Psoas muscle (tissue), 8 donors: ENCODE measurements around the gene TMEM182. TPM values are rescaled to one million over a fixed set of nuclear protein-coding genes. Genes with fewer than 3 reads are reported as not detected.

ENCODE experiments used
- ATAC-seq, 4 donors: fragments of 200-7000 bp; cut with Tn5 transposase; one replicate each; pipeline ENCODE4 v1.9.1; 2020; ENCODE audit warnings: moderate library complexity in 3 of 4, mild to moderate bottlenecking in 2 of 4
- DNase-seq, 2 donors: peaks; one replicate each; pipeline ENCODE4 v3.0.0-alpha.2; 2020
- H3K27ac ChIP-seq: fragments of 200-600 bp; one replicate; pipeline ENCODE4 v1.8.0; 2022
- H3K27me3 ChIP-seq, 3 donors: fragments of 200-600 bp in 1 of 3; one replicate each; pipeline versions ENCODE4 v1.6.1 to v1.8.0; 2013 to 2022; ENCODE audit warnings: low read length in 2 of 3, mild to moderate bottlenecking in 2 of 3, moderate library complexity in 1 of 3; ENCODE audit not compliant: insufficient read depth in 3 of 3
- H3K36me3 ChIP-seq, 2 donors: fragments of 200-600 bp in 1 of 2; one replicate each; pipeline versions ENCODE4 v1.6.1 to v1.8.0; 2013 to 2022; ENCODE audit warnings: low read depth in 1 of 2, mild to moderate bottlenecking in 1 of 2, moderate library complexity in 1 of 2; ENCODE audit not compliant: insufficient read depth in 1 of 2
- H3K4me1 ChIP-seq: fragments of 200-600 bp; one replicate; pipeline ENCODE4 v1.8.0; 2022
- H3K4me3 ChIP-seq: fragments of 200-600 bp; one replicate; pipeline ENCODE4 v1.8.0; 2022; ENCODE audit warnings: mild to moderate bottlenecking
- H3K9me3 ChIP-seq: fragments of 200-600 bp; one replicate; pipeline ENCODE4 v1.8.0; 2022
- CTCF ChIP-seq: fragments of 200-600 bp; IDR thresholded peaks from one replicate; pipeline ENCODE4 v1.8.0; 2022; ENCODE audit warnings: antibody characterized with exemption
- WGBS, 3 donors: extraction: QIAGEN DNeasy Blood & Tissue Kit; methylation state at CpG; one replicate each; pipeline versions ENCODE4 v1.1.6 to v1.1.7; 2013; 5-methylcytosine and 5-hydroxymethylcytosine counted together
- intact Hi-C, 2 donors: fragments of 100-400 bp; cut with DNase I; formaldehyde crosslinking; loops; one replicate each; pipeline versions ENCODE4 v1.11.0 to v1.14.2; 2022
- polyA plus RNA-seq, 3 donors: library from polyadenylated mRNA; stranded (reverse); fragments of 200-250 nt; gene quantifications; one replicate each; pipeline ENCODE4 v1.2.3, GENCODE V29; 2013
- total RNA-seq, 4 donors: library from RNA; stranded (reverse); fragmentation: NEBNext Ultra II Directional in 2 of 4; extraction: Animal tissue kit (Norgen Biotek cat#: 25700) in 2 of 4; gene quantifications; one replicate each; pipeline versions ENCODE4 v1.2.1 to v1.2.4, GENCODE V29; 2021 to 2023
- donor health status: healthy with polysubstance abuse.
- donor health status: DM: no; HTN: no; CAD: no; lungs with moderate emphysema.
- donor health status: Bipolar disorder and iron deficiency.
- donor health status: healthy.
- donor health status: DM: yes; HTN: yes; CAD: no.
- donor health status: DM: no; HTN: no; CAD: no.
- donor health status: DM: no; HTN: no; CAD: no.
- donor health status: DM: yes; HTN: yes; CAD: no.

TMEM182 gene
- total and polyA plus RNA-seq, 7 donors, result 3.3 to 100 (median 25.8) TPM

- peak overlapping the region; percentile 44 for H3K27ac ChIP-seq
- ATAC-seq (no peak), DNase-seq (no peak)
- H3K4me3 ChIP-seq, result no peak overlapping the region
- H3K9me3 ChIP-seq, result no peaks in the 10 kb centered on the region
- H3K4me1 ChIP-seq, result peaks cover 47% of the 10 kb centered on the region
- no peak for TF ChIP-seq CTCF
- intact Hi-C loops, result no loop called here
- no peaks in the 10 kb centered on the region for H3K27me3 ChIP-seq
- H3K36me3 ChIP-seq, result no peaks in the 10 kb centered on the region
Measured at GRCh38 chr2:102758439-102758838, 3.4 kb upstream of the TMEM182 start.

- no peaks in the 10 kb centered on the region for H3K27me3 ChIP-seq
- 30 to 45% (median 33%) methylated on average over 6 of the region's 6 CpGs for WGBS, 3 donors
- ATAC-seq, result peak; percentile 40 to 57 (median 42)
- peak overlapping the region; percentile 89 for H3K27ac ChIP-seq
- no peak for TF ChIP-seq CTCF
- H3K4me1 ChIP-seq, result peaks cover 66% of the 10 kb centered on the region
- peaks cover 0 to 3% of the 10 kb centered on the region in 2 donors for H3K36me3 ChIP-seq
- H3K9me3 ChIP-seq, result no peaks in the 10 kb centered on the region
- no peak for DNase-seq
- H3K4me3 ChIP-seq, result peak overlapping the region; percentile 70
- intact Hi-C loops, result no loop called here
Measured at GRCh38 chr2:102764083-102764482, 2.3 kb downstream of the TMEM182 start.

GRCh38 chr2:102765061-102765460, 3.2 kb downstream of the TMEM182 start:
- DNase-seq (no peak), ATAC-seq (peak in 3 of 4 donors; percentile 42 to 77 (median 65))
- Histone ChIP-seq H3K4me1 (peaks cover 62% of the 10 kb centered on the region), H3K9me3 (no peaks in the 10 kb centered on the region), H3K4me3 (peak overlapping the region; percentile 70), H3K27me3 (no peaks in the 10 kb centered on the region), H3K36me3 (peaks cover 0 to 3% of the 10 kb centered on the region in 2 donors), H3K27ac (peak overlapping the region; percentile 89)
- WGBS, 3 donors, result 36 to 58% (median 46%) methylated on average over 1 of the region's 1 CpG
- intact Hi-C loops, result no loop called here
- no peak for TF ChIP-seq CTCF

GRCh38 chr2:102768253-102768652, 6.4 kb downstream of the TMEM182 start:
- peaks cover 74% of the 10 kb centered on the region for H3K4me1 ChIP-seq

More at GRCh38 chr2:102768253-102768652, 6.4 kb downstream of the TMEM182 start:
- no peak for TF ChIP-seq CTCF
- Histone ChIP-seq H3K4me3 (no peak overlapping the region), H3K27me3 (no peaks in the 10 kb centered on the region), H3K9me3 (no peaks in the 10 kb centered on the region), H3K36me3 (peaks cover 0 to 3% of the 10 kb centered on the region in 2 donors), H3K27ac (peak overlapping the region; percentile 89)
- DNase-seq, result no peak
- 20 to 33% (median 33%) methylated on average over 3 of the region's 3 CpGs for WGBS, 3 donors
- intact Hi-C loops, result no loop called here
- peak in 3 of 4 donors; percentile 9 to 50 (median 12) for ATAC-seq
